GM23338 (cell line): ENCODE results near the gene KIF21A. TPM values are rescaled to one million over a fixed set of nuclear protein-coding genes. Genes with fewer than 3 reads are reported as not detected.

Experiments
- ATAC-seq: fragments of 200-7000 bp; cut with Tn5 transposase; 3 replicates; pipeline ENCODE4 v1.9.1; 2020
- DNase-seq: peaks from one replicate; pipeline ENCODE4 v3.0.0-alpha.2; 2015; ENCODE audit warnings: low spot score
- H2AFZ ChIP-seq: fragments of 200-600 bp; sonication (generic); 2 replicates; pipeline ENCODE4 v1.8.0; 2016; ENCODE audit warnings: antibody characterized with exemption, mild to moderate bottlenecking, moderate library complexity
- H3F3A ChIP-seq: fragments of 200-600 bp; sonication (generic); replicated peaks from 2 replicates; pipeline ENCODE4 v1.8.0; 2017; ENCODE audit warnings: antibody characterized with exemption, mixed run types, low read depth
- H3K27ac ChIP-seq: fragments of 200-600 bp; sonication (generic); 2 replicates; pipeline ENCODE4 v1.6.1; 2016; ENCODE audit warnings: low read depth
- H3K27me3 ChIP-seq: fragments of 200-600 bp; sonication (generic); 2 replicates; pipeline ENCODE4 v1.8.0; 2016; ENCODE audit warnings: mild to moderate bottlenecking, mixed run types, moderate library complexity; ENCODE audit not compliant: insufficient read depth
- H3K36me3 ChIP-seq: fragments of 200-600 bp; sonication (generic); 2 replicates; pipeline ENCODE4 v1.8.0; 2016; ENCODE audit warnings: mild to moderate bottlenecking; ENCODE audit not compliant: insufficient read depth
- H3K4me1 ChIP-seq: fragments of 200-600 bp; sonication (generic); 2 replicates; pipeline ENCODE4 v1.8.0; 2016; ENCODE audit warnings: mild to moderate bottlenecking, moderate library complexity; ENCODE audit not compliant: insufficient read depth
- H3K4me2 ChIP-seq: fragments of 200-600 bp; sonication (generic); 2 replicates; pipeline ENCODE4 v1.7.1; 2017; ENCODE audit warnings: mixed run types
- H3K4me3 ChIP-seq: fragments of 200-600 bp; sonication (generic); 2 replicates; pipeline ENCODE4 v1.6.1; 2016; ENCODE audit warnings: mixed run types
- H3K79me2 ChIP-seq: fragments of 200-600 bp; sonication (generic); replicated peaks from 2 replicates; pipeline ENCODE4 v1.8.0; 2017; ENCODE audit warnings: mild to moderate bottlenecking; ENCODE audit not compliant: insufficient read depth
- H3K9me2 ChIP-seq: fragments of 200-600 bp; sonication (generic); 2 replicates; pipeline ENCODE4 v1.8.0; 2017; ENCODE audit not compliant: insufficient read depth
- H4K20me1 ChIP-seq: fragments of 200-600 bp; sonication (generic); replicated peaks from 2 replicates; pipeline ENCODE4 v1.8.0; 2017; ENCODE audit warnings: mild to moderate bottlenecking; ENCODE audit not compliant: insufficient read depth
- H3K27ac Mint-ChIP-seq: 2 replicates; pipeline ENCODE4 v1.8.0; 2020; ENCODE audit warnings: inconsistent platforms, mild to moderate bottlenecking, moderate library complexity, mixed read lengths
- H3K27me3 Mint-ChIP-seq: 3 replicates; pipeline ENCODE4 v1.8.0; 2022; ENCODE audit warnings: low read depth, mild to moderate bottlenecking, moderate library complexity, mixed read lengths, inconsistent platforms; ENCODE audit not compliant: insufficient read depth, poor library complexity
- H3K36me3 Mint-ChIP-seq: 3 replicates; pipeline ENCODE4 v1.8.0; 2021; ENCODE audit warnings: low read depth, mild to moderate bottlenecking, inconsistent platforms, moderate library complexity, mixed read lengths
- H3K4me1 Mint-ChIP-seq: 3 replicates; pipeline ENCODE4 v1.8.0; 2020; ENCODE audit warnings: mild to moderate bottlenecking, inconsistent platforms, mixed read lengths
- H3K4me3 Mint-ChIP-seq: 3 replicates; pipeline ENCODE4 v1.8.0; 2021; ENCODE audit warnings: moderate library complexity, mild to moderate bottlenecking, inconsistent platforms, mixed read lengths
- H3K9me3 Mint-ChIP-seq: 3 replicates; pipeline ENCODE4 v1.8.0; 2020; ENCODE audit warnings: moderate library complexity, mild to moderate bottlenecking, inconsistent platforms, mixed read lengths
- CREB1 ChIP-seq: fragments of 250-450 bp; sonication (Bioruptor Pico); IDR thresholded peaks from 2 replicates; pipeline ENCODE4 v1.5.0; 2020; ENCODE audit warnings: low read depth, mild to moderate bottlenecking, moderate library complexity
- CTCF ChIP-seq, 2 experiments: fragments of 200-600 bp in 1 of 2; sonication (generic) in 1 of 2; conservative IDR thresholded peaks; 2 replicates each; pipeline versions ENCODE4 v1.5.1 to v1.6.1; 2016 to 2017; ENCODE audit warnings: antibody characterized with exemption in 2 of 2, low read depth in 2 of 2, mild to moderate bottlenecking in 2 of 2, moderate library complexity in 1 of 2
- REST ChIP-seq: IDR thresholded peaks from one replicate; pipeline ENCODE4 v1.6.1; 2018; ENCODE audit warnings: antibody characterized with exemption; ENCODE audit not compliant: unreplicated experiment
- ZNF114 ChIP-seq: fragments of 250-450 bp; sonication (Bioruptor Pico); IDR thresholded peaks from 2 replicates; pipeline ENCODE4 v1.5.0; 2020; ENCODE audit warnings: mild to moderate bottlenecking, moderate library complexity
- polyA plus RNA-seq: library from polyadenylated mRNA; unstranded; fragments of >200 nt; fragmentation: Nextera tagmentation; extraction: Ambion mirVana; gene quantifications from 2 replicates; pipeline ENCODE4 v1.2.1, GENCODE V29; 2016
- total RNA-seq: library from RNA; depleted of rRNA; stranded (reverse); fragments of >200 nt; shearing (Covaris generic); gene quantifications from 2 replicates; pipeline ENCODE4 v1.2.3, GENCODE V29; 2014

The KIF21A gene
- total and polyA plus RNA-seq, 2 experiments from 2014 or later: 28.8 to 32.0 TPM

GRCh38 chr12:39364196-39364595 lies 78.7 kb downstream of the KIF21A start (continued):
- TF ChIP-seq REST (no peak), CREB1 (CRISPR knock-in tag) (no peak), CTCF (conservative IDR thresholded peaks at IDR 0.05; ENCODE audit: low read depth in 2 of 2) (no peak)

GRCh38 chr12:39359645-39360044 lies 83.3 kb downstream of the KIF21A start:
- no peak overlapping the region for H3K27ac ChIP-seq
- peaks cover 2% of the 10 kb centered on the region for H3K27me3 Mint-ChIP-seq
- H3F3A ChIP-seq: no peaks in the 10 kb centered on the region
- no peaks in the 10 kb centered on the region for H4K20me1 ChIP-seq
- H3K27me3 ChIP-seq: no peaks in the 10 kb centered on the region
- TF ChIP-seq REST: no peak
- TF ChIP-seq ZNF114 (CRISPR knock-in tag): no peak
- no peak overlapping the region for H3K27ac Mint-ChIP-seq
- H3K36me3 ChIP-seq: no peaks in the 10 kb centered on the region
- H3K9me3 Mint-ChIP-seq: no peaks in the 10 kb centered on the region
- H3K4me3 Mint-ChIP-seq: no peak overlapping the region
- no peak overlapping the region for H3K4me2 ChIP-seq
- no peaks in the 10 kb centered on the region for H3K79me2 ChIP-seq
- no peaks in the 10 kb centered on the region for H3K4me1 Mint-ChIP-seq
- no peak for ATAC-seq
- no peak overlapping the region for H3K4me3 ChIP-seq
- no peaks in the 10 kb centered on the region for H3K4me1 ChIP-seq
- H3K9me2 ChIP-seq: no peaks in the 10 kb centered on the region
- no peak for DNase-seq
- H3K36me3 Mint-ChIP-seq: peaks cover 42% of the 10 kb centered on the region
- H2AFZ ChIP-seq: no peak overlapping the region
